ENCODE data around the gene IFT80.

DNA sequence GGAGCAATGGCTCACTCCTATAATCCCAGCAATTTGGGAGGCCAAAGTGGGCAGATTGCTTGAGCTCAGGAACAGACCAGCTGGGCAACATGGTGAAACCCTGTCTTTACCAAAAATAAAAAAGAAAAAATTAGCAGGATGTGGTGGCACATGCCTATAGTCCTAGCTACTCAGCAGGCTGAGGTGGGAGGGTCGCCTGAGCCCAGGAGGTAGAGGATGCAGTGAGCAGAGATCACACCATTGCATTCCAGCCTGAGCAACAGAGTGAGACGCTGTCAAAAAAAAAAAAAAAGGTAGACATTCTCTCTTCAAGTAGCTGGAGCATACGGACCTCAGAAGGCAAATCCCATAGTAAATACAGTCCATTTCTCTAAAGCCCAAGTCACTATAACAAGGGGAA is 180.9 kb downstream of the IFT80 start:
- TF ChIP-seq, protein P1, sequence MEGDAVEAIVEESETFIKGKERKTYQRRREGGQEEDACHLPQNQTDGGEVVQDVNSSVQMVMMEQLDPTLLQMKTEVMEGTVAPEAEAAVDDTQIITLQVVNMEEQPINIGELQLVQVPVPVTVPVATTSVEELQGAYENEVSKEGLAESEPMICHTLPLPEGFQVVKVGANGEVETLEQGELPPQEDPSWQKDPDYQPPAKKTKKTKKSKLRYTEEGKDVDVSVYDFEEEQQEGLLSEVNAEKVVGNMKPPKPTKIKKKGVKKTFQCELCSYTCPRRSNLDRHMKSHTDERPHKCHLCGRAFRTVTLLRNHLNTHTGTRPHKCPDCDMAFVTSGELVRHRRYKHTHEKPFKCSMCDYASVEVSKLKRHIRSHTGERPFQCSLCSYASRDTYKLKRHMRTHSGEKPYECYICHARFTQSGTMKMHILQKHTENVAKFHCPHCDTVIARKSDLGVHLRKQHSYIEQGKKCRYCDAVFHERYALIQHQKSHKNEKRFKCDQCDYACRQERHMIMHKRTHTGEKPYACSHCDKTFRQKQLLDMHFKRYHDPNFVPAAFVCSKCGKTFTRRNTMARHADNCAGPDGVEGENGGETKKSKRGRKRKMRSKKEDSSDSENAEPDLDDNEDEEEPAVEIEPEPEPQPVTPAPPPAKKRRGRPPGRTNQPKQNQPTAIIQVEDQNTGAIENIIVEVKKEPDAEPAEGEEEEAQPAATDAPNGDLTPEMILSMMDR (IDR thresholded peaks at IDR 0.05): no peak
- TF ChIP-seq POLR2A (IDR thresholded peaks at IDR 0.05): no peak
